Kidney glomerular epithelial cell (primary cell): Measurements from ENCODE around the gene GALP.
A peak's percentile ranks its signal among the peaks of the same experiment; 100 is the strongest.
"Not testable (repeated sequence)": the region's sequence is repeated elsewhere in the genome, so short reads cannot be mapped to it uniquely, and the experiment has no call there.

Experiments used
- DNase-seq: peaks from one replicate; lab custom pipeline; 2025; lab: John Stamatoyannopoulos, UW

Gene GALP

GRCh38 chr19:56175861-56176307, at the start of gene GALP:
Gene GALP (plus strand): TSS chr19:56176008. CDS start chr19:56177109, 1,101 bp downstream.
- not testable (repeated sequence) for DNase-seq

GRCh38 chr19:56126983-56127780, 48.6 kb upstream of the GALP start:
- no peak for DNase-seq

GRCh38 chr19:56130006-56130405, 45.8 kb upstream of the GALP start:
- no peak for DNase-seq

GRCh38 chr19:56131651-56132050, 44.2 kb upstream of the GALP start:
- DNase-seq = no peak

GRCh38 chr19:56132316-56132822, 43.4 kb upstream of the GALP start:
- peak; percentile 76 for DNase-seq

GRCh38 chr19:56133858-56134653, 41.8 kb upstream of the GALP start:
- peak; percentile 58 for DNase-seq

GRCh38 chr19:56134654-56134921, 41.2 kb upstream of the GALP start:
- DNase-seq = no peak

- no peak for DNase-seq
These were observed 39.4 kb upstream of the GALP start for GRCh38 chr19:56136362-56136761.

GRCh38 chr19:56137405-56137804, 38.4 kb upstream of the GALP start:
- no peak for DNase-seq

GRCh38 chr19:56138069-56138468, 37.7 kb upstream of the GALP start:
- DNase-seq = no peak

GRCh38 chr19:56139847-56140582, 35.8 kb upstream of the GALP start:
- no peak for DNase-seq

- DNase-seq = peak; percentile 100
These were observed 35.0 kb upstream of the GALP start, which contains the start of gene ZNF444 for GRCh38 chr19:56140583-56141416. Gene ZNF444 (plus strand): TSS chr19:56141287. CDS start chr19:56146912, 5,625 bp downstream.

GRCh38 chr19:56141417-56141993, 34.3 kb upstream of the GALP start:
- no peak for DNase-seq

GRCh38 chr19:56142087-56142787, 33.6 kb upstream of the GALP start:
- DNase-seq = no peak

GRCh38 chr19:56142897-56143434, 32.8 kb upstream of the GALP start:
- DNase-seq = no peak

- DNase-seq = no peak
These were observed 31.4 kb upstream of the GALP start for GRCh38 chr19:56144376-56144775.

GRCh38 chr19:56144831-56145230, 31.0 kb upstream of the GALP start:
- DNase-seq = no peak

GRCh38 chr19:56145698-56146097, 30.1 kb upstream of the GALP start:
- no peak for DNase-seq

GRCh38 chr19:56146904-56147303, 28.9 kb upstream of the GALP start:
- no peak for DNase-seq

GRCh38 chr19:56147307-56147706, 28.5 kb upstream of the GALP start:
- no peak for DNase-seq
